Breast epithelium (tissue), 4 donors: ENCODE measurements around the gene AGPAT2. TPM values are rescaled to one million over a fixed set of nuclear protein-coding genes. Genes with fewer than 3 reads are reported as not detected.
"Not testable (repeated sequence)": the region's sequence is repeated elsewhere in the genome, so short reads cannot be mapped to it uniquely, and the experiment has no call there.

Experiments used
- DNase-seq, 2 donors: peaks; one replicate each; pipeline ENCODE4 v3.0.0-alpha.2; 2019; ENCODE audit warnings: low spot score in 2 of 2
- H3K27ac ChIP-seq, 2 donors: fragments of 200-600 bp; sonication (generic) in 1 of 2; one replicate each; pipeline ENCODE4 v1.5.1; 2016 to 2019; ENCODE audit warnings: mild to moderate bottlenecking in 1 of 2
- H3K27me3 ChIP-seq, 2 donors: fragments of 200-600 bp; sonication (generic) in 1 of 2; one replicate each; pipeline versions ENCODE4 v1.5.1 to v1.6.0; 2017 to 2019; ENCODE audit warnings: control low read depth in 1 of 2, mild to moderate bottlenecking in 1 of 2
- H3K36me3 ChIP-seq: fragments of 200-600 bp; one replicate; pipeline ENCODE4 v1.5.1; 2019
- H3K4me1 ChIP-seq, 2 donors: fragments of 200-600 bp; sonication (generic); one replicate each; pipeline ENCODE4 v1.5.1; 2016 to 2019; ENCODE audit warnings: control low read depth in 1 of 2
- H3K4me3 ChIP-seq, 3 donors: fragments of 200-600 bp; sonication (generic); 1 replicate in 2 of 3; 2 replicates in 1 of 3; pipeline ENCODE4 v1.5.1; 2016 to 2019; ENCODE audit warnings: mild to moderate bottlenecking in 3 of 3, moderate library complexity in 2 of 3
- H3K9me3 ChIP-seq, 2 donors: fragments of 200-600 bp; sonication (generic) in 1 of 2; one replicate each; pipeline ENCODE4 v1.5.1; 2016 to 2019; ENCODE audit warnings: control low read depth in 1 of 2
- POLR2A ChIP-seq: fragments of 450-650 bp; IDR thresholded peaks from one replicate; pipeline ENCODE4 v1.6.1; 2016; ENCODE audit warnings: antibody characterized with exemption, mild to moderate bottlenecking, moderate library complexity
- POLR2AphosphoS5 ChIP-seq, 3 donors: sonication (generic); formaldehyde crosslinking; IDR thresholded peaks; one replicate each; pipeline ENCODE4 v1.6.1; 2017; ENCODE audit warnings: antibody characterized with exemption in 3 of 3
- intact Hi-C: fragments of 100-400 bp; cut with DNase I; formaldehyde crosslinking; loops from one replicate; pipeline ENCODE4 v1.15.1; 2023; ENCODE audit warnings: low total_unique reads
- total RNA-seq, 3 donors: library from RNA; depleted of rRNA; stranded (reverse); fragments of >200 nt; gene quantifications; one replicate each; pipeline ENCODE4 v1.1.0, GENCODE V29; 2016
- TF ChIP-seq, protein P1 (sequence below), 3 donors: fragments of 450-650 bp; IDR thresholded peaks; one replicate each; pipeline ENCODE4 v1.5.1; 2016 to 2017; ENCODE audit warnings: antibody characterized with exemption in 3 of 3, mild to moderate bottlenecking in 3 of 3, moderate library complexity in 3 of 3

The AGPAT2 gene
- total RNA-seq, 3 donors from 2014 or later, result 106 to 551 (median 110) TPM

DNA sequence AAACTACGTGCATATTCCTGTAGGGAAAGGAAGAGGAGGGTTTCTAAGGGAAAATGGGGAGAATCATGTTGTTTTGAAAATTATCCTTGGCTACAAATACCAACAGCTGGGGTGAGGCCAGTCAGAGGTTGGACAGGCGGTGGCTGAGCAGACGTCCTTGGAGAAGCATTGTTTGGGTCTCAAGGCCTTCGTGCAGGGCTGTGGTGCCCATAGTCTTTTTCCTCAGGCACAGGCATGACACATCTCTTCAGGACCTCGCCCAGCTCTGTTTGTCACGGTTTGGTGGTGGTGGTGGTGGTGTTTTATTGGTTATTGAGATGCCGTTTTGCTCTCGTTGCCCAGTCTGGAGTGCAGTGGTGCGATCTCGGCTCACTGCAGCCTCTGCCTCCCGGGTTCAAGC is 52.4 kb downstream of the AGPAT2 start:
- no peaks in the 10 kb centered on the region for H3K36me3 ChIP-seq
- H3K27ac ChIP-seq, result no peak overlapping the region
- intact Hi-C loops, result loop anchor here (5.0 kb wide), 1 partner anchor 148 kb away; no protein-coding TSS in a partner anchor
- H3K4me3 ChIP-seq, result no peak overlapping the region
- peaks cover 0 to 8% of the 10 kb centered on the region in 2 donors for H3K27me3 ChIP-seq
- H3K9me3 ChIP-seq, result no peaks in the 10 kb centered on the region
- DNase-seq, result no peak
- no peaks in the 10 kb centered on the region for H3K4me1 ChIP-seq
- TF ChIP-seq, protein P1, sequence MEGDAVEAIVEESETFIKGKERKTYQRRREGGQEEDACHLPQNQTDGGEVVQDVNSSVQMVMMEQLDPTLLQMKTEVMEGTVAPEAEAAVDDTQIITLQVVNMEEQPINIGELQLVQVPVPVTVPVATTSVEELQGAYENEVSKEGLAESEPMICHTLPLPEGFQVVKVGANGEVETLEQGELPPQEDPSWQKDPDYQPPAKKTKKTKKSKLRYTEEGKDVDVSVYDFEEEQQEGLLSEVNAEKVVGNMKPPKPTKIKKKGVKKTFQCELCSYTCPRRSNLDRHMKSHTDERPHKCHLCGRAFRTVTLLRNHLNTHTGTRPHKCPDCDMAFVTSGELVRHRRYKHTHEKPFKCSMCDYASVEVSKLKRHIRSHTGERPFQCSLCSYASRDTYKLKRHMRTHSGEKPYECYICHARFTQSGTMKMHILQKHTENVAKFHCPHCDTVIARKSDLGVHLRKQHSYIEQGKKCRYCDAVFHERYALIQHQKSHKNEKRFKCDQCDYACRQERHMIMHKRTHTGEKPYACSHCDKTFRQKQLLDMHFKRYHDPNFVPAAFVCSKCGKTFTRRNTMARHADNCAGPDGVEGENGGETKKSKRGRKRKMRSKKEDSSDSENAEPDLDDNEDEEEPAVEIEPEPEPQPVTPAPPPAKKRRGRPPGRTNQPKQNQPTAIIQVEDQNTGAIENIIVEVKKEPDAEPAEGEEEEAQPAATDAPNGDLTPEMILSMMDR (IDR thresholded peaks at IDR 0.05), result no peak
- TF ChIP-seq POLR2AphosphoS5 (IDR thresholded peaks at IDR 0.05) (no peak), POLR2A (no peak)

DNA sequence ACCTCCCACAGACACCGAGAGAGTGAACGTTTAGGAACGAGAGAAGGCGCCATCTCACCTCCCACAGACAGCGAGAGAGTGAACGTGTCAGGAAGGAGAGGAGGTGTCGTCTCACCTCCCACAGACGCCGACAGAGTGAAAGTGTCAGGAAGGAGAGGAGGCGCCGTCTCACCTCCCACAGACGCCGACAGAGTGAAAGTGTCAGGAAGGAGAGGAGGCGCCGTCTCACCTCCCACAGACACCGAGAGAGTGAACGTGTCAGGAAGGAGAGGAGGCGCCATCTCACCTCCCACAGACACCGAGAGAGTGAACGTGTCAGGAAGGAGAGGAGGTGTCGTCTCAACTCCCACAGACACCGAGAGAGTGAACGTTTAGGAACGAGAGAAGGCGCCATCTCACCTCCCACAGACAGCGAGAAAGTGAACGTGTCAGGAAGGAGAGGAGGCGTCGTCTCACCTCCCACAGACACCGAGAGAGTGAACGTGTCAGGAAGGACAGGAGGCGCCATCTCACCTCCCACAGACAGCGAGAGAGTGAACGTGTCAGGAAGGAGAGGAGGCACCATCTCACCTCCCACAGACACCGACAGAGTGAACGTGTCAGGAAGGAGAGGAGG is 54.7 kb downstream of the AGPAT2 start:
- H3K36me3 ChIP-seq, DNase-seq, H3K4me3 ChIP-seq, H3K4me1 ChIP-seq, H3K9me3 ChIP-seq, H3K27me3 ChIP-seq, H3K27ac ChIP-seq: not testable (repeated sequence)
- intact Hi-C loops, result loop anchor here (5.0 kb wide), 1 partner anchor 145 kb away; no protein-coding TSS in a partner anchor

DNA sequence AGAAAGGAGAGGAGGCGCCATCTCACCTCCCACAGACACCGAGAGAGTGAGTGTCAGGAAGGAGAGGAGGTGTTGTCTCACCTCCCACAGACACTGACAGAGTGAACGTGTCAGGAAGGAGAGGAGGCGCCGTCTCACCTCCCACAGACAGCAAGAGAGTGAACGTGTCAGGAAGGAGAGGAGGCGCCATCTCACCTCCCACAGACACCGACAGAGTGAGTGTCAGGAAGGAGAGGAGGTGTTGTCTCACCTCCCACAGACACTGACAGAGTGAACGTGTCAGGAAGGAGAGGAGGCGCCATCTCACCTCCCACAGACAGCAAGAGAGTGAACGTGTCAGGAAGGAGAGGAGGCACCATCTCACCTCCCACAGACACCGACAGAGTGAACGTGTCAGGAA is 55.2 kb downstream of the AGPAT2 start:
- H3K9me3 ChIP-seq, DNase-seq, H3K27ac ChIP-seq, H3K4me3 ChIP-seq, H3K27me3 ChIP-seq, H3K36me3 ChIP-seq, H3K4me1 ChIP-seq: not testable (repeated sequence)
- intact Hi-C loops, result loop anchor here (5.0 kb wide), 1 partner anchor 145 kb away; no protein-coding TSS in a partner anchor

DNA sequence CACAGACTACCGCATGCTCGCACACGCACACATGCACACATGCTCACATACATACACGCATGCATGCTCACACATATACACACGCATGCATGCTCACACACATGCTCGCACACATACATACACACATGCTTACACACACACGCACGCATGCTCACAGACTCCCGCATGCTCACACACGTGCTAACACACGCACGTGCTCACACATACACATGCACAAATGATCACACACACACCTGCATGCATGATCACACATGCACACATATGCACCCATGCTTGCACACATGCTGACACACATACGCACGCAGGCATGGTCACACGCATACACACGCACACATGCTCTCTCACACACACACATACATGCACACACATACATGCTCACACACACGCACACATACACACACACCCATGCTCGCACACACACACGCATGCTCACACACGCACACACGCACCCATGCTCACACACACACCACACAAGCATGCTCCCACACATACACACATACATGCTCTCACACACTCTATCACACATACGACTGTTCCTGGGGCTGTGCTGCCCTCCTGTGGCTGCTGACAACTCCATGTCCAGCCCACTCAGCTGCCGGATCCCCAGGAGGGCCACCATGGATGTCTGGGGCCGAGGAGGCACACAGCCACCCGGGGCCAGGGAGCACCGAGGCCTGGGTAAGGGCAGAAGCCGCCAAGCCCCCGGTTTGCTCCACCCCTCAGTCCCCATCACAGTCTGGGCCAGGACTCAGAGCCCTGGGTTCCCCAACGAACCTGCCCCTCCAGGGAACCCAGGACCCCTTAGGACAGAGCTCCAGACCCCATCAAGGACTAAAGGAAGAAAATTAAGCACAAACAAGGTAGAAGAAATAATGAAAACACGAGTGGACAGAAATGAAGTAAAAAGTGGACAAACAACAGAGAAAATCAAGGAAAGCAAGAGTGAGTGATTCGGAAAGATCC is 55.9 kb downstream of the AGPAT2 start:
- H3K9me3 ChIP-seq, result no peaks in the 10 kb centered on the region
- no peaks in the 10 kb centered on the region for H3K4me1 ChIP-seq
- no peak overlapping the region for H3K4me3 ChIP-seq
- intact Hi-C loops, result loop anchor here (5.0 kb wide), 1 partner anchor 144 kb away; no protein-coding TSS in a partner anchor
- TF ChIP-seq POLR2AphosphoS5 (IDR thresholded peaks at IDR 0.05) (peak in 2 of 3 donors; percentile 23 to 26), POLR2A (no peak)
- TF ChIP-seq, protein P1 (IDR thresholded peaks at IDR 0.05), result peak; percentile 32 to 94 (median 79)
- H3K27ac ChIP-seq, result no peak overlapping the region
- peaks cover 0 to 8% of the 10 kb centered on the region in 2 donors for H3K27me3 ChIP-seq
- peak in 1 of 2 donors; percentile 69 for DNase-seq
- H3K36me3 ChIP-seq, result no peaks in the 10 kb centered on the region

DNA sequence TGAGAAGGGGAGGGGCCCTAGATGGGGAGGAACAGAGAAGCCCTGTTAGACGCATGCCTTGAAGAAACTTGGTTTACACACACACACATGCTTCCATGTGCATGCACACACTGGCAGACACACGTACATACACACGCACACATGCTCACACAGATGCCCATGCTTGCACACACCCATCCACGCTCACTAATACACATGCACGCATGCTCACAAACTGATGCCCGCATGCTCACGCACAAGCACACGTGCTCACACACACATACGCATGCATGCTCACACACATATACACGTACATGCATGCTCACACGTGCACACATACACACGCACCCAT is 56.6 kb downstream of the AGPAT2 start:
- Histone ChIP-seq H3K36me3 (no peaks in the 10 kb centered on the region), H3K4me1 (no peaks in the 10 kb centered on the region), H3K4me3 (no peak overlapping the region), H3K9me3 (no peaks in the 10 kb centered on the region), H3K27me3 (peaks cover 0 to 8% of the 10 kb centered on the region in 2 donors), H3K27ac (no peak overlapping the region)
- TF ChIP-seq, protein P1 (IDR thresholded peaks at IDR 0.05), result no peak
- no peak for TF ChIP-seq POLR2A
- TF ChIP-seq POLR2AphosphoS5 (IDR thresholded peaks at IDR 0.05), result no peak
- intact Hi-C loops, result loop anchor here (5.0 kb wide), 1 partner anchor 143 kb away; no protein-coding TSS in a partner anchor
- no peak for DNase-seq
